Ectodermal cell (in vitro differentiated cells): ENCODE results near the gene GPR3. TPM values are rescaled to one million over a fixed set of nuclear protein-coding genes. Genes with fewer than 3 reads are reported as not detected.
A peak's percentile ranks its signal among the peaks of the same experiment; 100 is the strongest.

Experiments
- H3K27ac ChIP-seq: 2 replicates; pipeline ENCODE4 v1.7.0; 2013; ENCODE audit warnings: mild to moderate bottlenecking, low read depth, low read length; ENCODE audit not compliant: insufficient read depth, poor library complexity, severe bottlenecking
- H3K27me3 ChIP-seq: 2 replicates; pipeline ENCODE4 v1.7.0; 2013; ENCODE audit warnings: mild to moderate bottlenecking, low read length; ENCODE audit not compliant: insufficient read depth, control insufficient read depth, poor library complexity, severe bottlenecking
- H3K36me3 ChIP-seq: one replicate; pipeline ENCODE4 v1.7.0; 2013; ENCODE audit warnings: low read length; ENCODE audit not compliant: control insufficient read depth, insufficient read depth
- H3K4me1 ChIP-seq: one replicate; pipeline ENCODE4 v1.7.0; 2013; ENCODE audit warnings: low read length; ENCODE audit not compliant: control insufficient read depth, insufficient read depth
- H3K4me3 ChIP-seq: 2 replicates; pipeline ENCODE4 v1.7.0; 2013; ENCODE audit warnings: low read depth, low read length, control low read depth; ENCODE audit not compliant: insufficient read depth
- H3K9me3 ChIP-seq: 2 replicates; pipeline ENCODE4 v1.7.0; 2013; ENCODE audit warnings: mild to moderate bottlenecking, low read length, moderate library complexity; ENCODE audit not compliant: control insufficient read depth
- WGBS, 2 experiments: methylation state at CpG; one replicate each; pipeline ENCODE4 v1.1.7; 2013; ENCODE audit warnings: missing lambda C conversion rate in 2 of 2; 5-methylcytosine and 5-hydroxymethylcytosine counted together
- polyA plus RNA-seq, 4 experiments: library from polyadenylated mRNA; stranded (reverse); fragments of 50-300 nt; gene quantifications; one replicate each; pipeline ENCODE4 v1.2.3, GENCODE V29; 2013

The GPR3 gene, protein sequence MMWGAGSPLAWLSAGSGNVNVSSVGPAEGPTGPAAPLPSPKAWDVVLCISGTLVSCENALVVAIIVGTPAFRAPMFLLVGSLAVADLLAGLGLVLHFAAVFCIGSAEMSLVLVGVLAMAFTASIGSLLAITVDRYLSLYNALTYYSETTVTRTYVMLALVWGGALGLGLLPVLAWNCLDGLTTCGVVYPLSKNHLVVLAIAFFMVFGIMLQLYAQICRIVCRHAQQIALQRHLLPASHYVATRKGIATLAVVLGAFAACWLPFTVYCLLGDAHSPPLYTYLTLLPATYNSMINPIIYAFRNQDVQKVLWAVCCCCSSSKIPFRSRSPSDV
- polyA plus RNA-seq (2013, experiment 1 of 4): 5.3 TPM
- polyA plus RNA-seq (2013, experiment 2 of 4): 5.1 TPM
- polyA plus RNA-seq (2013, experiment 3 of 4): 4.2 TPM
- polyA plus RNA-seq (2013, experiment 4 of 4): 4.3 TPM

- no peak within 1 kb of the TSS for H3K27ac ChIP-seq
- H3K4me1 ChIP-seq: peaks cover 6% of the 10 kb centered on the region
- H3K9me3 ChIP-seq: no peaks in the 10 kb centered on the region
- H3K36me3 ChIP-seq: no peaks in the 10 kb centered on the region
- WGBS, 2 experiments: 5% methylated on average over 69 of the region's 69 CpGs
- no peaks in the 10 kb centered on the region for H3K27me3 ChIP-seq
- peak within 1 kb of the TSS; percentile 61 for H3K4me3 ChIP-seq
These were observed at the start of gene GPR3 for GRCh38 chr1:27392096-27392777. TSS of gene GPR3 (plus strand) at chr1:27392622. CDS start at chr1:27393799, 1,177 bp downstream.

DNA sequence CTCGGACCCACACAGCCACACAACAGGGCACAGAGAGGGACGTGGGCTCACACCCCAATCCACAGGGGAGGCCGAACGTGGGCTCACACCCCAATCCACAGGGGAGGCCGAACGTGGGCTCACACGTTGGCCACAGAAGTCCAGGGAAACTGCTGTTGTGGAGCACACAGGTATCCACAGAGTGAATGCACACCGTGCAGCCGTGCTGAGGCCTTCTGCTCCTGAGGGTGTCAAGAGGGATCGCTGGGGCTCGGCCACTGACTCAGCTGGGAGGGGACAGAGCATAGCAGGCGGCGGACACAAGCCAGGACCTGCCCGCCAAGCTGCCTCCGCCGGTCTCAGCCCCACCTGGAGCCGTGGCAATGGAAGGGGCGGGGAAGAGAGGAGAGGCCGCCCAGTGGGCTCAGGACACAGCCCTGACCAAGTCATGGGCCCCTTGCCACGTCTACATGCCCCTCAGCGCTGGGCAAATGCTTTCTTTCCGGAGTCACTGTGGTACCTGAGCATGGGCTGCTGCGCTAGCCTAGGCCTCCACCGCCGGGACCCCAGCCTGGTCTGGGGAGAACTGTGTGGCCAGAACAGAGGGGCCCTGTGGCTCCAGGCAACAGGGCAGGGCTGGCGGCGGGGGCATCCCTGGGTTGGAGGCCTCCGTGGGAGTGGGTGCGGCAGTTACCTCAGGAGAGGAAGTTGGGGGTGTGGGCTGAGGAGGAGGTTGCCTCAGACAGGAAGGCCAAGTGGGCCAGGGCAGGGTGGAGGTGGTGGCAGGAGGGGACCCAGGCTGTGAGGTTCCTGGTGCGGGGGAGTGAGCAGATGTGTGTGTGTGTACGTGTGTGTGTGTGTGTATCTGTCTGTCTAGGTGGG is 49.4 kb upstream of the GPR3 start:
- Histone ChIP-seq H3K9me3 (no peaks in the 10 kb centered on the region), H3K27me3 (no peaks in the 10 kb centered on the region), H3K36me3 (peaks cover 3% of the 10 kb centered on the region), H3K4me1 (peaks cover 43% of the 10 kb centered on the region), H3K4me3 (peak overlapping the region; percentile 1), H3K27ac (no peak overlapping the region)
- WGBS, 2 experiments: 68 to 71% methylated on average over 31 of the region's 31 CpGs

DNA sequence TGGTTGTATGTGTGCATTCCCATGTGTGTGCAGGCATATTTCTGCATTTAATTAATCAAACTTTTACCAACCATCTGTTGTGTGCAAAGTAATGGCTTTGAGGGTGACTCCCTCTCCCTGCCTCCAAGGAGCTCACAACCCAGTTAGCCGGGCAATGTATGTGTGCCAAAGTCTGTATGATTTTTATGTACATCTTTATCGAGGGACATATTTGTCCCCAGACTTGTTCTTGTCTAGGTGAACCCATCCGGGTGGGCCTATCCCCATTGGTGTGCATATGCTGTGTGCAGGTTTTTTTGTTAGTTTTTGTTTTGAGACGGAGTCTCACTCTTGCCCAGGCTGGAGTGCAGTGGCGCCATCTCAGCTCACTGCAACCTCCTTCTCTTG is 48.8 kb upstream of the GPR3 start:
- Histone ChIP-seq H3K9me3 (no peaks in the 10 kb centered on the region), H3K27ac (no peak overlapping the region), H3K4me1 (peaks cover 43% of the 10 kb centered on the region), H3K36me3 (peaks cover 3% of the 10 kb centered on the region), H3K27me3 (no peaks in the 10 kb centered on the region), H3K4me3 (no peak overlapping the region)
- WGBS, 2 experiments: 92% methylated on average over 5 of the region's 5 CpGs

- Histone ChIP-seq H3K4me3 (no peak overlapping the region), H3K4me1 (peaks cover 35% of the 10 kb centered on the region), H3K36me3 (peaks cover 3% of the 10 kb centered on the region), H3K27me3 (peaks cover 10% of the 10 kb centered on the region), H3K9me3 (no peaks in the 10 kb centered on the region), H3K27ac (no peak overlapping the region)
- 96 to 98% methylated on average over 12 of the region's 12 CpGs for WGBS, 2 experiments
These were observed 47.1 kb upstream of the GPR3 start for GRCh38 chr1:27345272-27345671.

DNA sequence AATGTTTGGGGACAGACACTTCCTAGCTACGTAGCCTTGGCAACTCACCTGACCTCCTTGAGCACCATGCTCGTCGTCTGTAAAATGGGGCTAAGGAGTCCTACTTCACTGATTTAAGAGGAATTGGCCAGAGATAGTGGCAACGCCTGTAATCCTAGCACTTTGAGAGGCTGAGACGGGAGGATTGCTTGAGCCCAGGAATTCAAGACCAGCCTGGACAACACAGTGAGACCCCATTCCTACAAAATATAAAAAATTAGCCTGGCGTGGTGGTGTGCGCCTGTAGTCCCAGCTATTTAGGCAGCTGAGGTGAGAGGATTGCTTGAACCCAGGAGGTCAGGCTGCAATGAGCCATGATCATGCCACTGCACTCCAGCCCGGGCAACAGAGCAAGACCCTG is 46.1 kb upstream of the GPR3 start:
- H3K27ac ChIP-seq: no peak overlapping the region
- WGBS, 2 experiments: 93 to 95% methylated on average over 7 of the region's 8 CpGs
- H3K36me3 ChIP-seq: peaks cover 3% of the 10 kb centered on the region
- H3K4me3 ChIP-seq: no peak overlapping the region
- H3K4me1 ChIP-seq: peaks cover 30% of the 10 kb centered on the region
- H3K9me3 ChIP-seq: no peaks in the 10 kb centered on the region
- peaks cover 16% of the 10 kb centered on the region for H3K27me3 ChIP-seq

GRCh38 chr1:27346991-27347624 is 45.3 kb upstream of the GPR3 start:
- Histone ChIP-seq H3K27ac (no peak overlapping the region), H3K36me3 (peaks cover 3% of the 10 kb centered on the region), H3K27me3 (peaks cover 16% of the 10 kb centered on the region), H3K4me3 (no peak overlapping the region), H3K9me3 (no peaks in the 10 kb centered on the region), H3K4me1 (peaks cover 23% of the 10 kb centered on the region)
- 93 to 95% methylated on average over 14 of the region's 14 CpGs for WGBS, 2 experiments

- peaks cover 3% of the 10 kb centered on the region for H3K36me3 ChIP-seq
- H3K4me3 ChIP-seq: peak overlapping the region; percentile 54
- peaks cover 6% of the 10 kb centered on the region for H3K4me1 ChIP-seq
- H3K27ac ChIP-seq: no peak overlapping the region
- 10 to 11% methylated on average over 51 of the region's 51 CpGs for WGBS, 2 experiments
- no peaks in the 10 kb centered on the region for H3K9me3 ChIP-seq
- H3K27me3 ChIP-seq: peaks cover 16% of the 10 kb centered on the region
These were observed 43.3 kb upstream of the GPR3 start for GRCh38 chr1:27348861-27349783.

- Histone ChIP-seq H3K36me3 (peaks cover 3% of the 10 kb centered on the region), H3K9me3 (no peaks in the 10 kb centered on the region), H3K4me1 (peaks cover 6% of the 10 kb centered on the region), H3K27me3 (peaks cover 16% of the 10 kb centered on the region), H3K27ac (no peak overlapping the region), H3K4me3 (peak overlapping the region; percentile 54)
- 13% methylated on average over 84 of the region's 84 CpGs for WGBS, 2 experiments
These were observed 42.4 kb upstream of the GPR3 start for GRCh38 chr1:27349784-27350662.
